SK-N-DZ (cell line): ENCODE results near the gene EPN2.
"Not testable (repeated sequence)": the region's sequence is repeated elsewhere in the genome, so short reads cannot be mapped to it uniquely, and the experiment has no call there.

Source experiments
- DNase-seq: peaks from one replicate; pipeline ENCODE4 v3.0.0-alpha.2; 2015; ENCODE audit warnings: low spot score

The EPN2 gene

DNA sequence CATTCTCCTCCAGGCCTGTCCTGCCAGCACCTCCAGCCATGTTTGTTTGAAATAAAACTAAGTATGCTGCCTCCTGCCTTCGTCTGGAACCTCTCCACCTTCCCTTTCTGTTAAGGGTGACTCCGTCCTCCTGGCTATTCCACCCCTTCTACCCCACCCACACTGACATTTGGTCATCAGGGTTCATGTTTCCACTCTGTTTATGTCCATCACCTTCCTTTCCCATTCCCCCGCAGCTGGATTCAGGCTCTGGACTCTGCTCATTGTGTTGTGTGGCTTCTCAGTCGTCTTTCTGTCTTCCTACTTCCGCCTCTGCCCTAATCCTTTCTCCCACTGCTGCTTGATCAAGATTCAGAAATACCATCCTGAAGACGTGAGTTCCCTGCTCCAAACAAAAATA is 28.6 kb downstream of the EPN2 start:
- no peak for DNase-seq

DNA sequence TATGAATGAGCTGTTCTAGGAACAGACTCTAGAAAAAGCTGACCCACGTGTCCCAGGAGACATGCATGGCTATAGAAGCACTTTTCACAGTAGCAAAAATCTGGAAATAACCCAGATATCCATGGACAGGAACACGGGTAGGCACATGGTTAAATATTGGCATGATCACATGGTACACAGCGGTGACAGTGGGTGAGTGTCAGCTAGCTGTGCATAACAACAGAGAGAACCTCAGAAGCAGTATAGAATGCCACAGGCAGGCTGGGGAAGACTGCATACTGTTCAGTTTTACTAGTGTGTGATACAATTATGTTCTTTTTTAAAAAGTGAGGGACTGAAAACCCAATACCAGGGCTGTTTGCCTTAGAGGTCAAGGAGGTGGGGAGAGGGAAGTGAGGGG is 31.4 kb downstream of the EPN2 start:
- no peak for DNase-seq

DNA sequence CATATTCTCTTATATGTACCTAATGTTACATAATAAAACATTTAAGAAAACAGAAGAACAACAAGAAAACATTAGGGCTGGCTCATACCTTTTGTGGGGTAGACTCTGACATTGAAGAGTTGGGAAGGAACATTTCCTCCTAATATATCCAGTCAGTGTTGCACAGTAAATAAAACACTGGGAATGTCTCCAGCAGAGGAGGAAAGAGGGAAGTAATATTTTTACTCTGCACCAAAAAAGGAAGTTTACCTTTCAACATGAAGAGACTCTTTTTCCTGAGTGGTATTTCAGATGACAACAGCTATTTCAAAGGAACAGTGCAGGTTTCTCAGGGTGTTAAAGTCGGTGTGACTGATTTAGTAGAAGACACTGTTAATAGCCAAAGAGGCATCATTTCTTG is 31.9 kb downstream of the EPN2 start:
- no peak for DNase-seq

DNA sequence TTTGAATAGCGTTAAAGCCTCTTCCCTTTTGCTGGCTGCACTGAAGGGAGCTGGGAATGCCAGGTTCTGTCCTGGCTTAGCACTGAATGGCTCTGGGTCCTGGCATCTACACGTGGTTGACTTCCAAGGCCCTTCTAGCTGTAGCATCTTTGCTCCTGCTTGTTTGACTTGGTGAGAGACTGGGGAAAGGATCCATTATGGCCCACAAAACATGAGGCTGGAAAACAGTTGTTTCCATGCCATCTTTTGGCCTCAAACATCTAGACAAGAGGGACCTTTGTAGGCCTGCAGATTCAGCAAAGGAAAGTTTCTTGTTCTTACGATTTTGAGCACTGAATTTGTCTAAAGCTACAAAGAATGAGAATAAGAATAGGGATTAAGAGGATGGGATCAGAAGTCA is 32.5 kb downstream of the EPN2 start:
- DNase-seq: no peak

DNA sequence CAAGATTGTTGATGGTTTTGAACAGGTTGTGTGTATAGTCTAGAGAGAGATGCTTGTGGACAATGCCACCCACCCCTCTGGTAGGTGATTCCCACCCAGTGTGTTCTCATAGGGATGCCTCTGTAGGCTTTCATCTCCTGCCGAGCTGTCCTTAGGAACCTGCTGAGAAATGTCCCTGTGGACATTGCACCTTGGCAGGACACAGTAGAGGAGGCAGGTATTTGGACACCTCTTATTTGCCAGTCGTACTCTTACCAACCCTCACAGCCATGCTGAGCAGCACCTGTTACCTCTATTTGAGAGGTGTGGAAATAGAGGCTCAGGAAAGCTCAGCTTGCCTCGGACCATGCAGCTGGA is 33.2 kb downstream of the EPN2 start:
- DNase-seq: no peak

DNA sequence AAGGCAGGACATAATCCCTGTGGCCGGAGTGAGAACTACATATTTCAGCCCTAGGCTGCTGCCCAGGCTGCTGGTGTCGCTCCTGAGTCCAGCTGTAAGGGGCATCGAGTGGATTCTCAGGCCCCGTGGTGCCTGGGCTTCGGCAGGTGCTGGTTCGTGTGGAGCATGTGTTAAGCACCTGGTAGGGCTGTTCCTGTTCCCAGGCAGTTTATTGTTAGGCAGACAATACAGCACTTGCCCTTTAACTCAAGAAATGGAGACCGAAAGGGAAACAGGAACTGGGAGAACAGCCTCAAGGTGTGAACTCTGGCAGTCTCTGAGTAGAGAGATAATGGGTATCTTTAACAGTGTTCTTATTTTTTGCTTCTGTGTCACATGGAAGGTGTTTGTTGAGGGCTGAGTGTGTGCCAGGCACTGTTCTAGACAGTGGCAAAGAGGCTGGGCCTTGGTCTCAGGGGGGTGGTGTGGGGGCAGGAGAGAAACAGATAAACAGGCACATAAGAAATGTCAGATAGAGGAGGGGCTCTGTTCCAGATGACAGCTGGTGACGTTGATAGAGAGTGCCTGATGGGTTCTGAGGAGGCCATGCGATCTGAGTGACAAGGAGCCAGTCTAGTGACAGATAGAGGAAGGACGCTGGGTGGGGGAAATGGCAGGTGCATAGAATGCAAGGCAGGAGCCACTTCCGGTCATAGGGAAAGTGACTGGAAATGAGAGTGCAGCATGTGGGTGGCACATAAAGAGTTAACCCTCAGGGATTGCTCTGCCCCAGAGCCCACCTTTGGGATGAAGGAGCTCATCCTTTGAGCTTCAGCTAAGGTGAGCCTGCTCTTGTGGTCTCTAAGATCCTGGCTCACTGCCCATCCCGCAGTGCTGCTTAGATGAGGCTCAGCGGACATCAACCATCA is 33.8 kb downstream of the EPN2 start:
- DNase-seq: no peak

DNA sequence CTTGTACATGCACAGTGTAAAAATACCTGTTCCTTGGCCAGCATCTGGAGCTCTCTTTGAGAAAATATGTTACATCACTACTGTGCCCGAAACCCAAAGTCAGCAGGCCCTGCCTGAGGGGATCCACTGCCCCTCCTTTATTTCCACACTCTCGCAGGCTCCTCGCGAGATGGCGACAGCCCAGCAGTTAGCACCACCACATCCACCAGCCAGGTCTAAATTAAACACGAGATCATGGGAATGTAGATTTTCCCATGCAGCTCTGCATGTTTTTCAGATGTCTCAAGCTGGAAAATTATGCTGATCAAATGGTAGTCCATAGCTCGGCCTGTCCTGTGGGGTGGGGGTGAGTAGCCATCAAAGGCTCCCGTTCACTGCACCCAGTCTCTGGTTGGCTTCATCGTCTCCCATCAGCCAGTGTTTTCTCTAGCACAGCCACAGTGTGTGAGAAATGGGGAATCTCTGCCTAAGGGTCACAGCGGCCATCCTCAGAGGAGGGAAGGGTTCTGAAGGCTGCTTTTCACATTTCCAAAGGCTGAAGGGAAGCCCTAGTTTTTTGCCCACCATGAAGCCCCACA is 34.7 kb downstream of the EPN2 start:
- no peak for DNase-seq

DNA sequence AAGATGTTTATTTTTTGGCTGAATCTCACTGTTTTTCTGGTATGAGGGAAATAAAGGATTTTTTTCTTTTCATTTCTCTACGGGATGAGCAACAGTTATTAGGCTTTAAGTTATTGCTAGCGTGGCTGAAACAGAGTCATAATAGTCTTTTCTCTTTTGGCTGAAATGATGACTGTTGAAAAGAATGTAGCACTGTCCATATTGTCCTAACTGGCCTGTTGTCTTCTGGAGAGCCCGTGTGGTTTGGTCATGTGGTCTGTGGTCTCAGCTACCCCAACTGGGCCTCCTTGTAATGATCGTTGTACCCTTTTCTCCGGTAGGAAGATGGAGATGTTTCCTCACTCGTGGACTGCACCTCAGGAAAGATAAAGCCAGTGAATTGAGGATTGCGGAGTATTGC is 36.6 kb downstream of the EPN2 start:
- DNase-seq: no peak

DNA sequence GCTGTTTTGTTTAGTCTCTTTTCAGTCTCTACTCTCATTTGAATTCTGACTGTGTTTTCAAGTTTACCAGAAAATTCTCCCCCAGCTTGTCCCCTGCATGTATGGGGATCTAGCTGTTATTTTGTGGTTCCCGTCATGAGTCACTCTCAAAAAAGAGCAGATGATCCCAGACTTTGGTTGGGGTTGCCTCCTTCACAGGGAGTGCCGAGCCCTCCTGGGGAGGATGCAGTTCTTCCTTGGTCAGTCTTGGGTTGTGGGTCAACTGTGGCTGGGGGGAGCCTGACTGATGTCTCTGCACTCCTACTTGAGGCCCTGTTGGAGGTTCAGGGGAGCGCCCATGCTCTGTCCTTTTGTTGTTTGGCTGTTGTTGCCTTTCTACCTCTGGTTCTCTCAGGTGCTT is 37.7 kb downstream of the EPN2 start:
- no peak for DNase-seq

DNA sequence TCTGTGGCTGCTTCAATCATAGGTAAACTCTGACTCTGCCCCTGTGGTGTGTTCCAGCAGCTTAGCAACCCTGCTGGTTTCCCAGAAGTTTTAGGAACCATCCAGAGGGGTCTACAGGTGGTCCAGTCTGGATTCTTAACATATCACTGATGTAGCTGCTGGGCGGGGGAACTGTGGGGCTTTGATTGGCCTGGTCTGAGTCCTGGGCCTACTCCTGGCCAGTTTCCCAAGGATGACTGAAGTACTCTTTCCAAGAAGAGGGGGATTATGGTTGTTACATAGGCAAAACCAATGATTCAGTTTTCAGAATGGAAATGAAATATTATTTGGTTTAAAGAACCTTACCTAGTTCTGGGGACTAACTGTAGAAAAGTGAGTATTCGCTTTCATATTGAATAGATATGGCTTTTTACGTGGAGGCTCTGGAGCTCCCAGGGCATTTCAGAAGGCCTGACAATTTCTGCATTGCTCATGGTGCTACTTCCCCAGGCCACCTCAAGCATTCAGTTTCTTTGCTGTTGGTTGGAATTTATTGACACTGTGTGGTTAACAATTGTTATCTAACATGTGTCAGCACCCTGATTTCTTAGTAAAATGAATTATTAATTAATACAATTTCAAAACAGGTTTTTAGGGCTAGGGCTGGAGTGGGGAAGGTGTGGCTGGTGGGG is 38.4 kb downstream of the EPN2 start:
- no peak for DNase-seq

DNA sequence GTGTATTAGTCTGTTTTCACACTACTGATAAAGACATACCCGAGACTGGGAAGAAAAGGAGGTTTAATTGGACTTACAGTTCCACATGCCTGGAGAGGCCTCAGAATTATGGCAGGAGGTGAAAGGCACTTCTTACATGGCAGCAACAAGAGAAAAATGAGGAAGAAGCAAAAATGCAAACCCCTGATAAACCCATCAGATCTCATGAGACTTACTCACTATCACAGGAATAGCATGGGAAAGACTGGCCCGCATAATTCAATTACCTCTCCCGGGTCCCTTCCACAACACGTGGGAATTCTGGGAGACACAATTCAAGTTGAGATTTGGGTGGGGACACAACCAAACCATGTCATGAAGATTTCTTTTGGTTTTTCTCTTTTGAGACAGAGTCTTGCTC is 41.1 kb downstream of the EPN2 start:
- not testable (repeated sequence) for DNase-seq

DNA sequence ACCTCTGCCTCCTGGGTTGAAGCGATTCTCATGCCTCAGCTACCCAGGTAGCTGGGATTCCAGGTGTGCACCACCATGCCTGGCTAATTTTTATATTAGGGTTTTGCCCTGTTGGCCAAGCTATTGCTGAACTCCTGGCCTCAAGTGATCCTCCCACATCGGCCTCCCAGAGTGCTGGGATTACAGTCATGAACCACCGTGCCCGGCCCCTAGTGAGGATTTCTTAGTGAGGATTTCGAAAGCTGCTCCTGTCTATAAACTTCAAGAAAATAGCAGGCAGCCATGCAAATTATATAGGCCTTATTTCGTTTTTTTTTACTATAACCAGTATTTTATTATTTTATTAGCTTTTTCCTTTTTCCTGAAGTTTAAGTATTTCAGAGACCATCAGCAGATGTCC is 41.6 kb downstream of the EPN2 start:
- no peak for DNase-seq

DNA sequence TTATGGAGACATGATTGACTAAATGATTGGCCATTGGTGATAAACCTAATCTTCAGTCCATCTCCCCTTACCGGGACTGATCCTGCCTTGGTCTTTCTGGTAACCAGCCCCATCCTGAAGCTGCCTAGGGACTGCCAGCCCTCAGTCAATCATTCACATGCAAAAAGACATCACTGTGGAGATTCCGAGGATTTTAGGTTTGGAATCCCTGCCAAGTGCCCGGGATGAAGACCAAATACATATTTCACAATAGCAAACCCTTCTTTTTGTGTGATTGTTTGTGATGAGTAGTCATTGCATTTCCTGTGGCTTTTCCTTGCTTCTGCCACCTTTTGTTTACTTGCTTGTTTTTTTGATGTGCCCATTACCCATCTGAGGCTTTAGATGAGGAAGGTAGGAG is 44.0 kb downstream of the EPN2 start:
- DNase-seq: no peak

DNA sequence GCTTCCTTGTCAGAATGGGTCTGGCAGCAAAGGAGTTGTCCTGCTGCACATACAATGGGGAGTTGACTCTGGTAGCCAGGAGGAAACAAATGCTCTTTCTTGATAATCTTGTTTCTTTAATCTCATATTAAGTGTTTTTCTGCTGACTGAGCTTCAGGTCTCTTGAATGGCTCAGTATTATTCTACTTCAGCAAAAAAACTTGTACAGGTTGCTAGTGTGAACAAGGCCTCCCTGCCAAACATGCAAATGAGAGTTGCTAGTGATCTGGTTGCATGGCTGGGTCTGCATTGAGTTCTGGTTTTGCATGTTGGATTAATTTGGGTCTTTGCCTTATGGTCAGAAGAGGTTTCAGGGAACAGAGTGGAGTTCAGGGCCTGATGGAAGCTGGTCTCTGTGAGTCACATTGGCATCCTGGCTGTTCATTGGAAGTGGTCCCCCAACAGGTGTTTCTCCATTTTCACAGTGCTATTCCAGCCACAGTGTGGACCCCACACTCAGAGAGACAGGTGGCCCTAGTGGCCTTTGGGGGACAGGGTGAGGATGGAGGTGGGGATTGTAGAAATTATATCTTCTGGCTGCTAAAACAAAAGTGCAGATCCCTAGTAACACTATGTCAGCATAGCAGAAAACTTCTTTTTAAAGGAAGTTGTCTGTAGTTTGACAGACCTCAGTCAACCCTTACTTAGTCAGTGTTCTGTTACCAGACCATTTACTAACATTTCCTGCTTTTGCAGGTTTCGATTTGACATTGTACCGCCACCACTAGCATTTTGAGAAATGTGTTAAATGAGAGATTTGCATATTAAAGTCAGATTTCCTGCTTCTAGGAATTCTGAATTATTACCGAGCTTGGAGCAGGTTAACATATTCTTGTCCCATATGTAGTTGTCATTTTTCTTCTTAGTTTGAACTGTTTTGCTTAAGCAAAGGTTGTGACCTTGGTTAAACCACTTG is 47.1 kb downstream of the EPN2 start:
- no peak for DNase-seq

DNA sequence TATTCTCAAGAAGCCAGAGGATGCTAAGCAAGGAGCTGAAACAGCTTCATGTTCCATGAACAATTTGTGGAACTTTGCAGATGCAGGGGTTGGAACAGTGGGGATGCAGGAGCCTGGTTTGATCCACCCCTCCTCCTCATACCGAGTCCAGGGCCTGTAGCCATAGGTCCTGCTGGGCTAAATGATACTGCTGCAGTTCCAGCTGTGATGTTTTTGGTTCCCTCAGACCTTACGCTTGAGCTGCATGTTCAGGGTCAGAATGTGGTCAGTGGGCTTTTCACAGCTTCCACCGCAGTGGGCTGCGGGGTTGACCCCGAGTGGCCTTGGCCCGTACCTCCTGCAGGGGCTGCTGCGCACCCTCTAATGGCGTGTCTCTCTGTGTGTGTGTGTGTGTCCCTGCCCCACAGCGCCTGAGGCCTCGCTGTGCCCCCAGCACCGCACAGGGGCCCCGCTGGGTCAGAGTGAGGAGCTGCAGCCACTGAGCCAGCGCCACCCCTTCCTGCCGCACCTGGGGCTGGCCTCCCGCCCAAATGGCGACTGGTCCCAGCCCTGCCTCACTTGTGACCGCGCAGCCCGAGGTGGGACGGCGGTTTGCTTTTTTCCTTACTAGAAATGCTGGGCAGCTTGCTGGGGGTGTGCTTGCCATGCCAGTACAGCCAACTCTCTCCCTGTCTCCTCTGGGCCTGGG is 48.2 kb downstream of the EPN2 start:
- no peak for DNase-seq

DNA sequence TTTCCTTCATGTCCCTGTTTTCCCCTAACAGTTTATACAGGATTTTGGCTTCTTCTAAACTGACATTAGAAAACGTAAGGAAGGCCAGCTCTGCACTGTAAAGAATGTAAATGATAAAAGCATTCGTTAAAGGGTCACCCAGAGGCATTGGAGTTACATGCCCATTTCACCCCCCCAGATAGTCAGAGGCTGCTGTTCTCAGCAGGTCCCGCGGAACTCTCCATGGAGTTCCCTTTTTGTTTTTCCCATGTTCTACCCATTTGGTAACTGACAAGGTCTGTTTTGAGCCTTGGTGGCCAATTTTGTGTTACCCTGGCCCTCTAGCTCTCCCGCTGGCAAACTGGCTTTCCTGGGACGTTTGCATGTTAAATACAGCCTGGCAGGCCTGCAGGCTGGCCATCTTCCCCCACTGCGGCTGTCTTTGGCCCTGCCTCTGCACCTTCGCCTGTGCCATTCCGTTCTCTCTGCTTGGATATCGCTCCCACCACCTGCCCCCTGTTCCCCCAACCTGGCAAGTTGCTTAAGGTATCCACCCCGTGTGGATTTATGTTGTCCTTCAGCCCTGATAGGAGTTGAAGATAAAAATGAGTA is 49.7 kb downstream of the EPN2 start:
- DNase-seq: no peak

DNA sequence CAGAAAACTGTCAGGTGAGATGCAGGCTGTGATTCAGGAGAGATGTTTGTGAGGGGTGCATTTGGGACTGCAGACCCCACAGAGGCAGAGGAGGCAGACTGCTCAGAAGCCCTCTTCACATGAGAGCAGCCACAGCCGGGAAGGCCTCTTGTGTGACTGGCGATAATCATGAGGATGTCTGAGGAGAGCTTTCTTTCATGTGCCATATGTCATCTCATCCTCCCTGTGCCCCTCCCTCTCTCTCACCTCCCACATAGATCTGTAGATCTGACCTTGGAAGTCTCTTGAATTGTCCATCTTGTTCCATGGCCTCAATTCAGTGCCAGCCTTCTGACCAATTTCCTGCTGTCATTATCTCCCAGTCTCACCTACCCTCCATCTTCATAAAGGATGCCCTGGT is 50.5 kb downstream of the EPN2 start:
- no peak for DNase-seq

DNA sequence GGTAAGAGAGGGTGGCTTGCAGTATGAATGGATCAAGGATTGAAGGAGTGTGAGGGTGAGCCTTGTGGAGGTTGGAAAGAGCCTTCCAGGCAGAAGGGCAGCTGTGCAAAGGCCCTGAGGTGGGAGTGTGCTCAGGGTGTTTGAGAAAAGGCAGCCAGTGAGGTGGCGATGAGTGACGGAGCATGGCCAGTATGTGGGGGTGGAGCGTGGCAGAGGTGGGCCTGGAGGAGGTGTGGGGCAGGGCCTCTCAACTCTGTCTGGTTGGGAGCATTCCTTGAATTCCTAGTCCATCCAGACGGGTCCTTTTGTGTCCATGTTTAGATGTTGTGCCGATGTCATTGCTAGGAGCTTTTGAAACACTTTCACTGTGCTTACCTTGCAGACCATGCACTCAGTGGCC is 51.3 kb downstream of the EPN2 start:
- DNase-seq: no peak

DNA sequence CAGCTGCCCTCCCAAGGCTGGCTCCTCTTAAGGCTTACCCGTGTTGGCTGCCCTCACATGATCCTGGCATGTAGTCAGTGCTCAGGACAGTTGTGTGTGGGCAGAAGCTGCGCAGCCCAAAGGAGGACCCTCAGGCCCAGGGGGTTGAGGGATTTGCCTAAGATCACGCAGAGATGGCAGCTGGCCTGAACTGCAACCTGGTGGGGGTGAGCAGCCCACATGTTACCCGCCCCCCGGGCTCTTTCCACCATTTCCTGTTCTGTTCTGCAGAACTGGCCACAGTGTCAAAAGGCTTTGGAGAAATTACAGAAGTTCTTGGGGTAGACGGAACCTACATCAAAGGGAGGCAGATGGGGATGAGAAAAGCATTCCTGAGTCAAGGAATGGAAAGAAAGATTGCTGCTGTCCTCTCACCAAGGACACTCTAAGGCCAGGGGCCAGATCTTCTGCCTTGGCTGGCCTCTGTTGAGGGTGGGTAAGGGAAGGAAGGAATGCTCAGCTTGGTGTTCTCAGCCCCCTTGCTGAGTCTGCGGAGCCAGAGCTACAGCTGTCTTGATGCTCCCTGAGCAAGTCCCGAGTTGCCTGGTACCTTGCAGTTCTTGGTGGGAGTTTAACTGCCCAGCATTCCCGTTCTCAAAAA is 53.0 kb downstream of the EPN2 start:
- DNase-seq: no peak

DNA sequence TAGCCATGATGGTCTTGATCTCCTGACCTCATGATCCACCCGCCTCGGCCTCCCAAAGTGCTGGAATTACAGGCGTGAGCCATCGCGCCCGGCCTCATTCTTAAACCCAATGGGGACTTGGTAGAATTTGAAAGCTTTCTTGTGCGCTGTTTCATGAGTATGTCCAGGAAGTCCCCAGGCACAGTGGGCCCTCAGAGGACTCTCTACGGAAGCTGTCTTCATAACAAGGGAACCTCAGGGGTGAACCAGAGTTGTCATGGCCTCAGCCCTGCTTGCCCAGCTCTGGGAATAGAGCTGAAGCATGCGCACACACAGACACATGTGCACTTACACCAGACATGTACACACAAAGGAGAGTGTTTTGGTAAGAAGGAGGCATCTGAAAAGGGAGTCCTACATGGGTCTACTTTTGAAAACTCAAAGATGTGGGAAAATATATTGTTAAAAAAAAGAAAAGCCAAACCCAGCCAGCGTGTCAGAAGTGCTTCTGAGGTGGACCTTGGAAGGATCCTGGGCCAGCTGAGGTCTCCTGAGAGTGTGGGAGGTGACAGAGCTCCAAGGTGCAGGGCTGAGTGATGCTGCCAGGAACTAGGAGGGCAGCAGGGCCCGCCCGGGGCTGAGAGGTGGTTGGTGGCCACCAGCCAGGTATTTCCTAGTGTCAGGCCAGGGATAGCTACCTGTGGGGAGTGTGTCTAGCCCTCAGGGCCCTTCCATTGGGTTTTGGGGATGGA is 54.6 kb downstream of the EPN2 start:
- DNase-seq: no peak
